HL-60/S4 treated with retinoic acid at 250 ng/mL for 4 days and 3 days (cell line): ENCODE measurements around the gene ZBTB24.

Source experiments
- in situ Hi-C: fragments of 300-500 bp; cut with MboI; formaldehyde crosslinking; loops from 2 replicates; pipeline ENCODE4 v1.7.0; 2022; ENCODE audit warnings: low sequenced_read_pairs

The ZBTB24 gene

GRCh38 chr6:109434456-109434855 is 48.6 kb downstream of the ZBTB24 start:
- in situ Hi-C loops, result no loop called here

GRCh38 chr6:109429496-109429895 is 53.5 kb downstream of the ZBTB24 start:
- in situ Hi-C loops, result no loop called here

GRCh38 chr6:109428889-109429477 is 54.0 kb downstream of the ZBTB24 start:
- in situ Hi-C loops, result no loop called here

GRCh38 chr6:109424946-109425345 is 58.1 kb downstream of the ZBTB24 start:
- in situ Hi-C loops, result no loop called here

GRCh38 chr6:109421184-109421583 is 61.8 kb downstream of the ZBTB24 start:
- in situ Hi-C loops, result no loop called here

- in situ Hi-C loops, result no loop called here
Observed at GRCh38 chr6:109420751-109421150, 62.3 kb downstream of the ZBTB24 start.

GRCh38 chr6:109417646-109418045 is 65.4 kb downstream of the ZBTB24 start:
- in situ Hi-C loops, result no loop called here
